Measurements from ENCODE around the gene COL13A1. TPM values are rescaled to one million over a fixed set of nuclear protein-coding genes. Genes with fewer than 3 reads are reported as not detected.

Gene COL13A1
- total RNA-seq, 1 donor from 2014 or later, result 9.2 TPM

GRCh38 chr10:69838853-69839252 lies 37.1 kb downstream of the COL13A1 start:
- no peaks in the 10 kb centered on the region for H3K4me1 ChIP-seq
- no peak for ATAC-seq
- no peak for TF ChIP-seq CTCF (IDR thresholded peaks at IDR 0.05)
- intact Hi-C loops (cut with DNase I), result no loop called here
- no peaks in the 10 kb centered on the region for H3K27me3 ChIP-seq (ENCODE audit: low read depth)
- no peak overlapping the region for H3K27ac ChIP-seq
- DNase-seq, result no peak
- no peaks in the 10 kb centered on the region for H3K9me3 ChIP-seq
- H3K36me3 ChIP-seq, result no peaks in the 10 kb centered on the region
- H3K4me3 ChIP-seq, result no peak overlapping the region

GRCh38 chr10:69839696-69840345 lies 38.1 kb downstream of the COL13A1 start:
- ATAC-seq (no peak), DNase-seq (no peak)

GRCh38 chr10:69840773-69841172 lies 39.1 kb downstream of the COL13A1 start:
- Histone ChIP-seq H3K36me3 (no peaks in the 10 kb centered on the region), H3K27me3 (ENCODE audit: low read depth) (no peaks in the 10 kb centered on the region), H3K27ac (no peak overlapping the region), H3K4me1 (peaks cover 4% of the 10 kb centered on the region), H3K9me3 (no peaks in the 10 kb centered on the region), H3K4me3 (no peak overlapping the region)
- intact Hi-C loops (cut with DNase I), result no loop called here
- TF ChIP-seq CTCF (IDR thresholded peaks at IDR 0.05), result no peak
- DNase-seq (no peak), ATAC-seq (no peak)

More at GRCh38 chr10:69839696-69840345, 38.1 kb downstream of the COL13A1 start:
- no peak for TF ChIP-seq CTCF (IDR thresholded peaks at IDR 0.05)
- Histone ChIP-seq H3K36me3 (no peaks in the 10 kb centered on the region), H3K9me3 (no peaks in the 10 kb centered on the region), H3K27ac (no peak overlapping the region), H3K27me3 (ENCODE audit: low read depth) (no peaks in the 10 kb centered on the region), H3K4me3 (no peak overlapping the region), H3K4me1 (no peaks in the 10 kb centered on the region)
- intact Hi-C loops (cut with DNase I), result no loop called here

- peaks cover 10% of the 10 kb centered on the region for H3K4me1 ChIP-seq
- H3K36me3 ChIP-seq, result no peaks in the 10 kb centered on the region
- TF ChIP-seq CTCF (IDR thresholded peaks at IDR 0.05), result no peak
- H3K27me3 ChIP-seq (ENCODE audit: low read depth), result peaks cover 4% of the 10 kb centered on the region
- no peaks in the 10 kb centered on the region for H3K9me3 ChIP-seq
- no peak for DNase-seq
- no peak overlapping the region for H3K4me3 ChIP-seq
- no peak overlapping the region for H3K27ac ChIP-seq
- intact Hi-C loops (cut with DNase I), result no loop called here
- no peak for ATAC-seq
These were observed 40.3 kb downstream of the COL13A1 start for GRCh38 chr10:69842020-69842419.

GRCh38 chr10:69842882-69843281 lies 41.2 kb downstream of the COL13A1 start:
- Histone ChIP-seq H3K4me3 (no peak overlapping the region), H3K27me3 (ENCODE audit: low read depth) (peaks cover 4% of the 10 kb centered on the region), H3K9me3 (no peaks in the 10 kb centered on the region), H3K27ac (no peak overlapping the region), H3K36me3 (no peaks in the 10 kb centered on the region), H3K4me1 (peaks cover 10% of the 10 kb centered on the region)
- DNase-seq, result no peak
- no peak for TF ChIP-seq CTCF (IDR thresholded peaks at IDR 0.05)
- intact Hi-C loops (cut with DNase I), result no loop called here
- no peak for ATAC-seq
